RWPE2 (cell line): ENCODE results near the gene IFNA21.
"Not testable (repeated sequence)": the region's sequence is repeated elsewhere in the genome, so short reads cannot be mapped to it uniquely, and the experiment has no call there.

Experiments used
- ATAC-seq: fragments of 200-7000 bp; cut with Tn5 transposase; 3 replicates; pipeline ENCODE4 v1.9.1; 2021; ENCODE audit warnings: low read depth
- DNase-seq: peaks from one replicate; pipeline ENCODE4 v3.0.0-alpha.2; 2020; ENCODE audit warnings: low spot score
- H3K27ac ChIP-seq: fragments of 450-650 bp; 2 replicates; pipeline ENCODE4 v1.5.1; 2017; ENCODE audit warnings: mild to moderate bottlenecking; ENCODE audit not compliant: poor library complexity, severe bottlenecking
- H3K27me3 ChIP-seq: fragments of 250-450 bp; sonication (Bioruptor Pico); 2 replicates; pipeline ENCODE4 v1.5.1; 2021; ENCODE audit warnings: mild to moderate bottlenecking, moderate library complexity; ENCODE audit not compliant: insufficient read depth, poor library complexity, severe bottlenecking
- H3K36me3 ChIP-seq: fragments of 250-450 bp; sonication (Bioruptor Pico); 2 replicates; pipeline ENCODE4 v1.5.1; 2020; ENCODE audit warnings: low read depth, mild to moderate bottlenecking, moderate library complexity
- H3K4me1 ChIP-seq: fragments of 250-450 bp; sonication (Bioruptor Pico); 2 replicates; pipeline ENCODE4 v1.5.1; 2021; ENCODE audit warnings: mild to moderate bottlenecking, moderate library complexity; ENCODE audit not compliant: insufficient read depth, poor library complexity, severe bottlenecking
- H3K4me3 ChIP-seq: fragments of 250-450 bp; sonication (Bioruptor Pico); 2 replicates; pipeline ENCODE4 v1.5.1; 2021; ENCODE audit warnings: mild to moderate bottlenecking, moderate library complexity; ENCODE audit not compliant: severe bottlenecking
- H3K9me3 ChIP-seq: fragments of 250-450 bp; sonication (Bioruptor Pico); 2 replicates; pipeline ENCODE4 v1.5.1; 2021; ENCODE audit warnings: mild to moderate bottlenecking, moderate library complexity; ENCODE audit not compliant: severe bottlenecking
- TF ChIP-seq, protein P1 (sequence below): fragments of 450-650 bp; IDR thresholded peaks from one replicate; pipeline ENCODE4 v1.5.1; 2017; ENCODE audit warnings: mild to moderate bottlenecking, moderate library complexity; ENCODE audit not compliant: poor library complexity, severe bottlenecking

Gene IFNA21

DNA sequence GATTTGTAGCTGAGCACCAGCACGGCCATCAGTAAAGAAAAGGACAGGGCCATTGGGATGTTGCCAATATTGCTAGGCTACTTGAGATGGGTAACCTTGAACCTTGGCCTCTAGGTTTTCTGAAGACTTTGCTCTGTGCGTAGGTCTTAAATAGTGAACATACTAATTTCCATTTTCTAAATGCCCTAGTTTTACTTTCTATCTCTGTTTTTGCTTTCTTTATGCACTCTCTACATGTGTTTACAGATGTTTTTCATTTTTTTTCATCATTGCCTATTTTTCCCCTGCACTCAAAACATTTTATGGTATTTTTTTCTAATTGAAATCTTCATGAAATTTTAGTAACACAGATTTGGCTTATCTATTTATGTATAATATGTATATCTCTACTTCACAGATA, at the start of gene IFNA21:
Gene IFNA21 (minus strand): TSS at position 101 of the 400 bp plus-strand sequence. CDS start 48 bp downstream, at position 53.
- H3K36me3 ChIP-seq, ATAC-seq: not testable (repeated sequence)
- peaks cover 18% of the 10 kb centered on the region for H3K27me3 ChIP-seq

DNA sequence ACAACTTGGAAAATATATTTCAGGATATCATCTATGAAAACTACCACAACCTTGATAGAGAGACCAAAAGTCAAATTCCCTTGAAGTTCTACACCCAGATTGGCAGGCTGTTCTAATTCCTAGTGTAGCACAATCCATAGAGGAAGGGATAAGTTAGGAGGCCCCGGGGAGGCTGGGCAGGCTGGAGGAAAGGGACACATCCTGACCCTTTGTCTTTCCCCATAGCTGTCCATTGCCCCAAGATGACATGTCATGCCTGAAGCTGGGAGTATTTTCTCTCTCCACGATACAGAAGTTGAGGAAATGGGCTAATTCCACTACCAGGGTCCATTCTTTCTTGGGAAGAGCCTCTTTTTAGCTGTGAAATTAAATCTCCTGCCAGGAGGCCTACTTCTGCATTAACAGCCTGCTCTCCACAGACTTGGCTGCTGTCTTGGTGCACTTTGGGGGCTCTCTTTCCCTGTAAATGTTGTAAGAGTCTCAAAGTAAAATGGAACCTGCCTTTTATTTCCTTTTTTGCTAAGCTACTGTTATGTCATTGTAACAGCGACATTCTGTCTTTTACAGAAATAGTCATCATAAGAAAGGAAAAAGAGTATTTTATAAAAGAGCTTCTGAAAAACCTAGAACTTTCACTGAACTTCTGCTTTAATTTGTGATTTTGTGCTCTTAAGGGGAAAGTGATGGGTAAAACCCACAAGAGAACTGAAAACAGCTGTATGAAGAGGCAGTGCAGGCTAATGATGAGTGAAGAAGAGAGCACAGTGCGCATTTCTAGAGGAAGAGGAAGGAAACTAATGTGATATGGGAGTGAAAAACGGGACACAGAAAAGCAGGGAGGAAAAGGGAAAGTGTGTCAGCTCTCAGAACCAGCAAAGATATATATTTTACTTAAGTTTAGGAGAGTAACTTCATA, 47.2 kb upstream of the IFNA21 start:
- not testable (repeated sequence) for ATAC-seq, H3K27ac ChIP-seq, H3K36me3 ChIP-seq, H3K27me3 ChIP-seq, H3K4me3 ChIP-seq, DNase-seq, H3K9me3 ChIP-seq, H3K4me1 ChIP-seq

More for the DNA sequence above, at the start of gene IFNA21:
- not testable (repeated sequence) for H3K27ac ChIP-seq, H3K9me3 ChIP-seq, DNase-seq, H3K4me3 ChIP-seq, H3K4me1 ChIP-seq

DNA sequence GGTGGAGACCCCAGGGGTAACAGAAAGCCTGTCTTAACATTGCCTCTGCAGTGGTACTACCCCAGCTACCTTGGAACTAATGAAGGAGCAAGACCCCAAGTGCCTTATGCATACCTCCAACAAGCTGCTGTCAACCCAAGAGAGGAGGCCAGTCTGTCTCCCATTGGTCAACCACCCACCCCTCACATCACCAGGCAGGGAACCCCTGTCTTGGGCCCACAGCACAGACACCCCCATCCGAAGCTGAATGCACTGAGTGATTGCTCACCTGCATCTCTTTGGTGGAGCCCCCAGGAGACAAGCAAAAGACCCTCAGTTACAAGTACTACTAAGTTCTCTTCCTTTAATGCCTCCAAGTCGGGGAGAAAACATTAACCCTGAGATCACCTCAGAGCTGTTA, 45.7 kb upstream of the IFNA21 start:
- not testable (repeated sequence) for H3K27ac ChIP-seq, H3K9me3 ChIP-seq, ATAC-seq, H3K4me1 ChIP-seq, DNase-seq, H3K4me3 ChIP-seq, H3K27me3 ChIP-seq, H3K36me3 ChIP-seq

DNA sequence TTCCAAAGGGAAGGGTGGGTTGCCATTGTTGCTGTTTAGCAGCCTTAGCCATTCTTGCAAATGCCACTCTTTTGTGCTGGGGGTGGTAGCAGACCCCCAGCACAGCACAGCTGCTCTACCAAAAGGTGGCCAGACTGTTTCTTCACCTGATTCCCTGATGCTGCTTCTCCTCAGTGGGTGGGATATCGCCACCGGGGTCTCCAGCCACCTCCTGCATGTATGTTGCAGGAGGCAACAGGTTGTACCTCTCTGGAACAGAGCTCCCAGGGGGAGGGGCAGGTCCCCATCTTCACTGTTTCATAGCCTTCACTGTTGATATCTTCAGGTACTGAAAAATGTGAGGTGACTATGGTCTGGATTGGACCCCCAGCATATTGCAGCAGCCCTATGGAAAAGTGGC, 44.3 kb upstream of the IFNA21 start:
- peak; percentile 24 for DNase-seq
- not testable (repeated sequence) for H3K4me1 ChIP-seq, H3K9me3 ChIP-seq, H3K36me3 ChIP-seq, H3K27ac ChIP-seq, ATAC-seq, H3K4me3 ChIP-seq, H3K27me3 ChIP-seq

DNA sequence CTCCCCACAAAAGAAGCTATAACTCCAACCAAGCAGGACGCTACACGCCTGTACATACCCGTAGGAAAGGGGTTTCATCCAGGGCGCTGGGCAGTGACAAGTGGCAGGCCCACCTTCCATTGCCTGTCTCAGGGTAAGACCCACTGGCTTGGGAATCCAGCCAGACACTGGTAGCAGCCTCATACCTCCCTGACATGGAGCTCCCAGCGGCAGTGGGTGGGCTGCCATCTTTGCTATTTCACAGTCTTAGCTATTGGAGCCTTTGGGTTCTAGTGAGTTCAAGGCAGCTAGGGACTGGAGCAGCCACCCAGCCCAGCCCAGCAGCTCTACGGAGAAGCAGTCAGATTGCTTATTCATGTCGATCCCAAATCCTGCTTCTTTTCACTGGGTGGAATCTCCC, 43.9 kb upstream of the IFNA21 start:
- Histone ChIP-seq H3K4me3 (no peak overlapping the region), H3K27ac (no peak overlapping the region), H3K27me3 (peaks cover 5% of the 10 kb centered on the region), H3K36me3 (no peaks in the 10 kb centered on the region), H3K9me3 (no peaks in the 10 kb centered on the region), H3K4me1 (no peaks in the 10 kb centered on the region)
- ATAC-seq: no peak
- no peak for DNase-seq
- TF ChIP-seq, protein P1, sequence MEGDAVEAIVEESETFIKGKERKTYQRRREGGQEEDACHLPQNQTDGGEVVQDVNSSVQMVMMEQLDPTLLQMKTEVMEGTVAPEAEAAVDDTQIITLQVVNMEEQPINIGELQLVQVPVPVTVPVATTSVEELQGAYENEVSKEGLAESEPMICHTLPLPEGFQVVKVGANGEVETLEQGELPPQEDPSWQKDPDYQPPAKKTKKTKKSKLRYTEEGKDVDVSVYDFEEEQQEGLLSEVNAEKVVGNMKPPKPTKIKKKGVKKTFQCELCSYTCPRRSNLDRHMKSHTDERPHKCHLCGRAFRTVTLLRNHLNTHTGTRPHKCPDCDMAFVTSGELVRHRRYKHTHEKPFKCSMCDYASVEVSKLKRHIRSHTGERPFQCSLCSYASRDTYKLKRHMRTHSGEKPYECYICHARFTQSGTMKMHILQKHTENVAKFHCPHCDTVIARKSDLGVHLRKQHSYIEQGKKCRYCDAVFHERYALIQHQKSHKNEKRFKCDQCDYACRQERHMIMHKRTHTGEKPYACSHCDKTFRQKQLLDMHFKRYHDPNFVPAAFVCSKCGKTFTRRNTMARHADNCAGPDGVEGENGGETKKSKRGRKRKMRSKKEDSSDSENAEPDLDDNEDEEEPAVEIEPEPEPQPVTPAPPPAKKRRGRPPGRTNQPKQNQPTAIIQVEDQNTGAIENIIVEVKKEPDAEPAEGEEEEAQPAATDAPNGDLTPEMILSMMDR: no peak

DNA sequence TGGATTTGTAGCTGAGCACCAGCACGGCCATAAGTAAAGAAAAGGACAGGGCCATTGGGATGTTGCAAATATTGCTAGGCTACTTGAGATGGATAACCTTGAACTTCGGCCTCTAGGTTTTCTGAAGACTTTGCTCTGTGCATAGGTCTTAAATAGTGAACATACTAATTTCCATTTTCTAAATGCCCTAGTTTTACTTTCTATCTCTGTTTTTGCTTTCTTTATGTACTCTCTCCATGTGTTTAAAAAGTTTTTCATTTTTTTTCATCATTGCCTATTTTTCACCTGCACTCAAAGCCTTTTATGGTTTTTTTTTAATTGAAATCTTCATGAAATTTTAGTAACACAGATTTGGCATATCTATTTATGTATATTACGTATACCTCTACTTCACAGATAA, 40.6 kb upstream of the IFNA21 start, which contains the start of gene IFNA10:
Gene IFNA10 (minus strand): TSS at position 101 of the 400 bp plus-strand sequence. CDS start 46 bp downstream, at position 55.
- H3K4me3 ChIP-seq, H3K27ac ChIP-seq, H3K9me3 ChIP-seq, DNase-seq, H3K4me1 ChIP-seq, H3K27me3 ChIP-seq, ATAC-seq, H3K36me3 ChIP-seq: not testable (repeated sequence)

DNA sequence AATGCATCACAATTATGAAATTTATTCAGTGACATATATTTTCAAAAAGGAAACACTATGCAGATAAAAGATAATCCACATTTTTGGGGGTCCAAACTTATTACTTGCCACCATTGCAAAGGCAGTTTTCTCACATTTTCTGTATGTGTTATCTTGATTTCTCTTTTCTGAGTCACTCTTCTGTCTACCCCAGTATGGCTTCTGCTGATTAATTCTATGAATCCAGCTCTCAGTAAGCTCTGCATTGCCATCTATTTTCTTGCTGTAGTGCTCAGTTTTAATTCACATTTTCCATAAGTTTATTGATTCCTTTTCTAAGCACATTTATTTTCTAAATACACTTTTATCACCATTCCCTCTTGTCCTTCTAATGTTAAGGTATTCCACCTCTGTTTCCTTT, 38.7 kb upstream of the IFNA21 start:
- H3K4me3 ChIP-seq: no peak overlapping the region
- ATAC-seq (no peak), DNase-seq (no peak)
- peaks cover under 1% of the 10 kb centered on the region for H3K27me3 ChIP-seq
- H3K27ac ChIP-seq: no peak overlapping the region
- TF ChIP-seq, protein P1: no peak
- H3K4me1 ChIP-seq: no peaks in the 10 kb centered on the region
- H3K36me3 ChIP-seq: no peaks in the 10 kb centered on the region
- H3K9me3 ChIP-seq: no peaks in the 10 kb centered on the region

DNA sequence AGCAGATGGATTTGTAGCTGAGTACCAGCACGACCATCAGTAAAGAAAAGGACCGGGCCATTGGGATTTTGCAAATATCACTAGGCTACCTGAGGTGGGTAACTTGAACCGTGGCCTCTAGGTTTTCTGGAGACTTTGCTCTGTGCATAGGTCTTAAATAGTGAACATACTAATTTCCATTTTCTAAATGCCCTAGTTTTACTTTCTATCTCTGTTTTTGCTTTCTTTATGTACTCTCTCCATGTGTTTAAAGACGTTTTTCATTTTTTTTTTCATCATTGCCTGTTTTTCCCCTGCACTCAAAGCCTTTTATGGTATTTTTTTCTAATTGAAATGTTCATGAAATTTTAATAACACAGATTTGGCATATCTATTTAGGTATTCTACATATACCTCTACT, 35.6 kb upstream of the IFNA21 start, which contains the start of gene IFNA7:
Gene IFNA7 (minus strand): TSS at position 101 of the 400 bp plus-strand sequence. CDS start 40 bp downstream, at position 61.
- H3K4me3 ChIP-seq, H3K36me3 ChIP-seq, H3K9me3 ChIP-seq, H3K4me1 ChIP-seq, ATAC-seq, H3K27ac ChIP-seq, H3K27me3 ChIP-seq, DNase-seq: not testable (repeated sequence)
